Sigmoid colon (tissue), 7 donors: Measurements from ENCODE around the gene TCF12. TPM values are rescaled to one million over a fixed set of nuclear protein-coding genes. Genes with fewer than 3 reads are reported as not detected.

Experiments
- DNase-seq: peaks from one replicate; pipeline ENCODE4 v3.0.0-alpha.2; 2019
- H3K27ac ChIP-seq, 4 donors: fragments of 200-600 bp; sonication (generic); one replicate each; pipeline ENCODE4 v1.5.1; 2016 to 2019; ENCODE audit warnings: mild to moderate bottlenecking in 1 of 4
- H3K27me3 ChIP-seq, 3 donors: fragments of 200-600 bp; sonication (generic); one replicate each; pipeline ENCODE4 v1.5.1; 2019; ENCODE audit warnings: mild to moderate bottlenecking in 1 of 3
- H3K36me3 ChIP-seq, 4 donors: fragments of 200-600 bp; sonication (generic); one replicate each; pipeline ENCODE4 v1.5.1; 2016 to 2019
- H3K4me1 ChIP-seq, 4 donors: fragments of 200-600 bp; sonication (generic); one replicate each; pipeline ENCODE4 v1.5.1; 2017 to 2019
- H3K4me3 ChIP-seq, 4 donors: fragments of 200-600 bp; sonication (generic); one replicate each; pipeline ENCODE4 v1.5.1; 2017 to 2019; ENCODE audit warnings: mild to moderate bottlenecking in 2 of 4, moderate library complexity in 1 of 4
- H3K9me3 ChIP-seq, 4 donors: fragments of 200-600 bp in 3 of 4; sonication (generic) in 3 of 4; one replicate each; pipeline versions ENCODE4 v1.5.1 to v1.6.1; 2013 to 2019
- CTCF ChIP-seq, 4 experiments: fragments of 450-650 bp in 3 of 4; fragments of 200-600 bp in 1 of 4; IDR thresholded peaks; one replicate each; pipeline ENCODE4 v1.5.1; 2016 to 2019; ENCODE audit warnings: antibody characterized with exemption in 4 of 4, mild to moderate bottlenecking in 3 of 4, moderate library complexity in 2 of 4
- EP300 ChIP-seq, 4 donors: sonication (generic); formaldehyde crosslinking; IDR thresholded peaks; one replicate each; pipeline ENCODE4 v1.6.1; 2017; ENCODE audit warnings: antibody characterized with exemption in 4 of 4
- POLR2A ChIP-seq, 2 donors: fragments of 450-650 bp; IDR thresholded peaks; one replicate each; pipeline ENCODE4 v1.6.1; 2016; ENCODE audit warnings: antibody characterized with exemption in 2 of 2, mild to moderate bottlenecking in 2 of 2, moderate library complexity in 2 of 2
- POLR2AphosphoS5 ChIP-seq, 4 donors: sonication (generic); formaldehyde crosslinking; IDR thresholded peaks; one replicate each; pipeline ENCODE4 v1.6.1; 2017; ENCODE audit warnings: antibody characterized with exemption in 4 of 4
- WGBS, 2 donors: extraction: QIAGEN DNeasy Blood & Tissue Kit; methylation state at CpG; one replicate each; pipeline ENCODE4 v1.1.7; 2013; 5-methylcytosine and 5-hydroxymethylcytosine counted together
- intact Hi-C: fragments of 100-400 bp; cut with DNase I; formaldehyde crosslinking; loops from one replicate; pipeline ENCODE4 v1.15.1; 2023
- polyA plus RNA-seq, 3 donors: library from polyadenylated mRNA; stranded (reverse); fragments of 200-250 nt; gene quantifications; one replicate each; pipeline ENCODE4 v1.2.3, GENCODE V29; 2013
- total RNA-seq, 4 donors: library from RNA; depleted of rRNA; stranded (reverse); fragments of >200 nt; gene quantifications; one replicate each; pipeline ENCODE4 v1.1.0, GENCODE V29; 2016
- donor health status: healthy with polysubstance abuse.
- donor health status: Bipolar disorder and iron deficiency.
- donor health status: healthy.

The TCF12 gene
- total and polyA plus RNA-seq, 7 donors: 13.2 to 147 (median 77.8) TPM

GRCh38 chr15:57220205-57220604, 301.8 kb downstream of the TCF12 start:
- Histone ChIP-seq H3K4me1 (peaks cover 0 to 53% (median 25%) of the 10 kb centered on the region in 4 donors), H3K27ac (no peak overlapping the region), H3K9me3 (no peaks in the 10 kb centered on the region), H3K36me3 (no peaks in the 10 kb centered on the region), H3K27me3 (no peaks in the 10 kb centered on the region), H3K4me3 (no peak overlapping the region)
- WGBS, 2 donors: 77 to 86% methylated on average over 2 of the region's 2 CpGs
- intact Hi-C loops: no loop called here
- TF ChIP-seq EP300 (IDR thresholded peaks at IDR 0.05) (no peak), CTCF (IDR thresholded peaks at IDR 0.05) (no peak)
- DNase-seq: no peak

- H3K36me3 ChIP-seq: no peaks in the 10 kb centered on the region
- no peaks in the 10 kb centered on the region for H3K9me3 ChIP-seq
- intact Hi-C loops: no loop called here
- peaks cover 0 to 44% (median 23%) of the 10 kb centered on the region in 4 donors for H3K4me1 ChIP-seq
- no peaks in the 10 kb centered on the region for H3K27me3 ChIP-seq
- DNase-seq: no peak
- H3K4me3 ChIP-seq: no peak overlapping the region
- no peak overlapping the region for H3K27ac ChIP-seq
- WGBS, 2 donors: 0 to 50% methylated on average over 1 of the region's 1 CpG
- TF ChIP-seq POLR2A (IDR thresholded peaks at IDR 0.05) (no peak), CTCF (IDR thresholded peaks at IDR 0.05) (no peak), POLR2AphosphoS5 (IDR thresholded peaks at IDR 0.05) (no peak), EP300 (IDR thresholded peaks at IDR 0.05) (no peak)
Measured at GRCh38 chr15:57221134-57221533, 302.7 kb downstream of the TCF12 start.

GRCh38 chr15:57223345-57223744, 304.9 kb downstream of the TCF12 start:
- intact Hi-C loops: no loop called here
- no peaks in the 10 kb centered on the region for H3K27me3 ChIP-seq
- H3K4me3 ChIP-seq: no peak overlapping the region
- WGBS, 2 donors: 84 to 88% methylated on average over 2 of the region's 2 CpGs
- H3K27ac ChIP-seq: no peak overlapping the region
- TF ChIP-seq CTCF (IDR thresholded peaks at IDR 0.05): no peak
- no peak for TF ChIP-seq POLR2AphosphoS5 (IDR thresholded peaks at IDR 0.05)
- no peak for TF ChIP-seq EP300 (IDR thresholded peaks at IDR 0.05)
- TF ChIP-seq POLR2A (IDR thresholded peaks at IDR 0.05): no peak
- H3K36me3 ChIP-seq: no peaks in the 10 kb centered on the region
- H3K4me1 ChIP-seq: peaks cover 0 to 25% (median 12%) of the 10 kb centered on the region in 4 donors
- DNase-seq: no peak
- H3K9me3 ChIP-seq: no peaks in the 10 kb centered on the region

GRCh38 chr15:57223887-57224286, 305.4 kb downstream of the TCF12 start:
- Histone ChIP-seq H3K36me3 (no peaks in the 10 kb centered on the region), H3K4me3 (no peak overlapping the region), H3K9me3 (no peaks in the 10 kb centered on the region), H3K27ac (no peak overlapping the region), H3K27me3 (no peaks in the 10 kb centered on the region), H3K4me1 (peaks cover 0 to 20% (median 8%) of the 10 kb centered on the region in 4 donors)
- 92 to 95% methylated on average over 2 of the region's 2 CpGs for WGBS, 2 donors
- TF ChIP-seq POLR2AphosphoS5 (IDR thresholded peaks at IDR 0.05) (no peak), EP300 (IDR thresholded peaks at IDR 0.05) (no peak), POLR2A (IDR thresholded peaks at IDR 0.05) (no peak), CTCF (IDR thresholded peaks at IDR 0.05) (no peak)
- intact Hi-C loops: no loop called here
- DNase-seq: no peak

- 33 to 55% methylated on average over 2 of the region's 2 CpGs for WGBS, 2 donors
- no peak for DNase-seq
- H3K27ac ChIP-seq: no peak overlapping the region
- TF ChIP-seq POLR2A (IDR thresholded peaks at IDR 0.05): no peak
- TF ChIP-seq POLR2AphosphoS5 (IDR thresholded peaks at IDR 0.05): no peak
- TF ChIP-seq CTCF (IDR thresholded peaks at IDR 0.05): no peak
- TF ChIP-seq EP300 (IDR thresholded peaks at IDR 0.05): no peak
- H3K4me1 ChIP-seq: peaks cover 0 to 12% (median 3%) of the 10 kb centered on the region in 4 donors
- H3K4me3 ChIP-seq: no peak overlapping the region
- intact Hi-C loops: no loop called here
- H3K36me3 ChIP-seq: no peaks in the 10 kb centered on the region
- no peaks in the 10 kb centered on the region for H3K9me3 ChIP-seq
- no peaks in the 10 kb centered on the region for H3K27me3 ChIP-seq
Measured at GRCh38 chr15:57224664-57225063, 306.2 kb downstream of the TCF12 start.
